ENCODE data around the gene SYT7.

DNA sequence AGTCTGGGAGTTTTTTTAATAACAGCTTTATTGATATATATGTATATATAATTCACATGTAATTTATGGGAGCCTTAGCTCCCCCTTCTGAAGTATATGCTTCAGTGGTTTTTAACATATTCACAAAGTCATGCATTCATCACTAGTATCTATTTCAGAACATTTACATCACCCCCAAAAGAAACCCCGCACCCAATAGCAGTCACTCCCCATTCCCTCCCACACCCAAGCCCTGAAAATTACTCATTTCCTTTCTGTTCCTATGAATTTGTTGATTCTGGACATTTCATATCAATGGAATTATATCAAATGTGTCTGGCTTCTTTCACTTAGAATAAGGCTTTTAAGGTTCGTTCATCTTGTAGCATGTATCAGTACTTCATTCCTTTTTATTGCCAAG, 35.6 kb upstream of the SYT7 start:
- TF ChIP-seq, protein P1, sequence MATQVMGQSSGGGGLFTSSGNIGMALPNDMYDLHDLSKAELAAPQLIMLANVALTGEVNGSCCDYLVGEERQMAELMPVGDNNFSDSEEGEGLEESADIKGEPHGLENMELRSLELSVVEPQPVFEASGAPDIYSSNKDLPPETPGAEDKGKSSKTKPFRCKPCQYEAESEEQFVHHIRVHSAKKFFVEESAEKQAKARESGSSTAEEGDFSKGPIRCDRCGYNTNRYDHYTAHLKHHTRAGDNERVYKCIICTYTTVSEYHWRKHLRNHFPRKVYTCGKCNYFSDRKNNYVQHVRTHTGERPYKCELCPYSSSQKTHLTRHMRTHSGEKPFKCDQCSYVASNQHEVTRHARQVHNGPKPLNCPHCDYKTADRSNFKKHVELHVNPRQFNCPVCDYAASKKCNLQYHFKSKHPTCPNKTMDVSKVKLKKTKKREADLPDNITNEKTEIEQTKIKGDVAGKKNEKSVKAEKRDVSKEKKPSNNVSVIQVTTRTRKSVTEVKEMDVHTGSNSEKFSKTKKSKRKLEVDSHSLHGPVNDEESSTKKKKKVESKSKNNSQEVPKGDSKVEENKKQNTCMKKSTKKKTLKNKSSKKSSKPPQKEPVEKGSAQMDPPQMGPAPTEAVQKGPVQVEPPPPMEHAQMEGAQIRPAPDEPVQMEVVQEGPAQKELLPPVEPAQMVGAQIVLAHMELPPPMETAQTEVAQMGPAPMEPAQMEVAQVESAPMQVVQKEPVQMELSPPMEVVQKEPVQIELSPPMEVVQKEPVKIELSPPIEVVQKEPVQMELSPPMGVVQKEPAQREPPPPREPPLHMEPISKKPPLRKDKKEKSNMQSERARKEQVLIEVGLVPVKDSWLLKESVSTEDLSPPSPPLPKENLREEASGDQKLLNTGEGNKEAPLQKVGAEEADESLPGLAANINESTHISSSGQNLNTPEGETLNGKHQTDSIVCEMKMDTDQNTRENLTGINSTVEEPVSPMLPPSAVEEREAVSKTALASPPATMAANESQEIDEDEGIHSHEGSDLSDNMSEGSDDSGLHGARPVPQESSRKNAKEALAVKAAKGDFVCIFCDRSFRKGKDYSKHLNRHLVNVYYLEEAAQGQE (IDR thresholded peaks at IDR 0.05; ENCODE audit: insufficient read depth in 1 of 2, low read depth in 2 of 2, low read length in 2 of 2) = no peak
- TF ChIP-seq POLR2AphosphoS5 (IDR thresholded peaks at IDR 0.05; ENCODE audit: low read depth, low read length) (no peak), TAF1 (IDR thresholded peaks at IDR 0.05; ENCODE audit: borderline replicate concordance, insufficient read depth, low read length) (no peak), FOXP2 (optimal IDR thresholded peaks at IDR 0.05; ENCODE audit: borderline replicate concordance, extremely low read depth, extremely low read length, insufficient read depth) (no peak), SIN3A (IDR thresholded peaks at IDR 0.05; ENCODE audit: borderline replicate concordance, insufficient read depth, low read length) (no peak)

All from PFSK-1 (cell line).